Measurements from ENCODE around the gene SMARCD1.
"Not testable (repeated sequence)": the region's sequence is repeated elsewhere in the genome, so short reads cannot be mapped to it uniquely, and the experiment has no call there.

The SMARCD1 gene

GRCh38 chr12:50079771-50080170 is 5.4 kb upstream of the SMARCD1 start:
- Histone ChIP-seq H3K4me2 (no peak overlapping the region), H3K4me3 (no peak overlapping the region), H3K4me1 (peaks cover 7 to 40% (median 27%) of the 10 kb centered on the region in 10 experiments; a peak in 18 of 20 replicates), H3K9ac (no peak overlapping the region), H3K27me3 (no peaks in the 10 kb centered on the region), H3K27ac (no peak overlapping the region), H4K20me1 (no peaks in the 10 kb centered on the region), H3K9me3 (replicated peaks in 1 of 11) (no peaks in the 10 kb centered on the region), H3K36me3 (no peaks in the 10 kb centered on the region)
- no peak for TF ChIP-seq Cebpa-rat (IDR thresholded peaks at IDR 0.05)

- no peak for TF ChIP-seq Cebpa-rat (IDR thresholded peaks at IDR 0.05)
Observed at GRCh38 chr12:50081096-50081808, 3.9 kb upstream of the SMARCD1 start.

GRCh38 chr12:50082644-50083043 is 2.5 kb upstream of the SMARCD1 start:
- Histone ChIP-seq H3K36me3 (peaks cover 11 to 14% (median 13%) of the 10 kb centered on the region in 11 experiments), H4K20me1 (peaks cover 0 to 22% (median 20%) of the 10 kb centered on the region in 11 experiments; a peak in 16 of 22 replicates), H3K9me3 (replicated peaks in 1 of 11) (no peaks in the 10 kb centered on the region), H3K27me3 (no peaks in the 10 kb centered on the region), H3K4me2 (no peak overlapping the region), H3K4me3 (no peak overlapping the region), H3K4me1 (peaks cover 24 to 40% (median 35%) of the 10 kb centered on the region in 10 experiments), H3K27ac (0 out of 22 replicates have a peak overlapping the region, but pooled peaks of 1 of the 11 experiments have one; percentile 3), H3K9ac (peak overlapping the region in 2 of 11 experiments; percentile 3 to 13; a peak in 1 of 22 replicates)
- no peak for TF ChIP-seq Cebpa-rat (IDR thresholded peaks at IDR 0.05)

More at GRCh38 chr12:50081096-50081808, 3.9 kb upstream of the SMARCD1 start:
- no peaks in the 10 kb centered on the region for H3K9me3 ChIP-seq (replicated peaks in 1 of 11)
- no peak overlapping the region for H3K4me2 ChIP-seq
- H3K9ac ChIP-seq = no peak overlapping the region
- H3K4me1 ChIP-seq = peaks cover 12 to 40% (median 31%) of the 10 kb centered on the region in 10 experiments; a peak in 18 of 20 replicates
- H3K36me3 ChIP-seq = peaks cover 0 to under 1% (median 0%) of the 10 kb centered on the region in 11 experiments; a peak in 2 of 22 replicates
- H3K27me3 ChIP-seq = no peaks in the 10 kb centered on the region
- H4K20me1 ChIP-seq = peaks cover 0 to 8% (median 7%) of the 10 kb centered on the region in 11 experiments; a peak in 12 of 22 replicates
- no peak overlapping the region for H3K27ac ChIP-seq
- H3K4me3 ChIP-seq = no peak overlapping the region

GRCh38 chr12:50083301-50083700 is 1.8 kb upstream of the SMARCD1 start:
- peaks cover 0 to 28% (median 26%) of the 10 kb centered on the region in 11 experiments; a peak in 18 of 22 replicates for H4K20me1 ChIP-seq
- peaks cover 16 to 21% (median 19%) of the 10 kb centered on the region in 11 experiments for H3K36me3 ChIP-seq
- H3K27ac ChIP-seq = 0 out of 22 replicates have a peak overlapping the region, but pooled peaks of 3 of the 11 experiments have one; percentile 1 to 3 (median 3)
- H3K4me1 ChIP-seq = peaks cover 28 to 43% (median 38%) of the 10 kb centered on the region in 10 experiments
- no peaks in the 10 kb centered on the region for H3K9me3 ChIP-seq (replicated peaks in 1 of 11)
- peak overlapping the region in 7 of 11 experiments; percentile 67 to 90 (median 87); a peak in 10 of 22 replicates for H3K4me2 ChIP-seq
- no peak overlapping the region for H3K4me3 ChIP-seq
- H3K27me3 ChIP-seq = no peaks in the 10 kb centered on the region
- no peak for TF ChIP-seq Cebpa-rat (IDR thresholded peaks at IDR 0.05)
- peak overlapping the region in 1 of 11 experiments; percentile 3; a peak in 1 of 22 replicates for H3K9ac ChIP-seq

- not testable (repeated sequence) for H3K27me3 ChIP-seq; H3K9me3 ChIP-seq (replicated peaks in 1 of 11)
- peak overlapping the region; percentile 67 to 90 (median 87) for H3K4me2 ChIP-seq
- H3K4me3 ChIP-seq = peak overlapping the region; percentile 54 to 79 (median 70)
- peaks cover 35 to 52% (median 44%) of the 10 kb centered on the region in 10 experiments for H3K4me1 ChIP-seq
- peak overlapping the region; percentile 75 to 94 (median 87); a peak in 21 of 22 replicates for H3K27ac ChIP-seq
- peaks cover 0 to 39% (median 35%) of the 10 kb centered on the region in 11 experiments; a peak in 19 of 22 replicates for H4K20me1 ChIP-seq
- H3K9ac ChIP-seq = peak overlapping the region; percentile 74 to 92 (median 89)
- peaks cover 25 to 32% (median 30%) of the 10 kb centered on the region in 11 experiments for H3K36me3 ChIP-seq
Observed at GRCh38 chr12:50084409-50084774, 750 bp upstream of the SMARCD1 start.

- H3K27me3 ChIP-seq = no peaks in the 10 kb centered on the region
- no peak for TF ChIP-seq Cebpa-rat (IDR thresholded peaks at IDR 0.05)
Observed at GRCh38 chr12:50085615-50086072, 502 bp downstream of the SMARCD1 start.

GRCh38 chr12:50086148-50086547 is 1.0 kb downstream of the SMARCD1 start:
- peak overlapping the region in 10 of 11 experiments; percentile 77 to 94 (median 88); a peak in 18 of 22 replicates for H3K27ac ChIP-seq
- peak overlapping the region; percentile 74 to 92 (median 89) for H3K9ac ChIP-seq
- no peak for TF ChIP-seq Cebpa-rat (IDR thresholded peaks at IDR 0.05)
- H3K4me3 ChIP-seq = peak overlapping the region; percentile 54 to 79 (median 70)
- H3K36me3 ChIP-seq = peaks cover 43 to 49% (median 48%) of the 10 kb centered on the region in 11 experiments
- H3K27me3 ChIP-seq = no peaks in the 10 kb centered on the region
- peak overlapping the region; percentile 75 to 97 (median 88) for H3K4me2 ChIP-seq
- no peaks in the 10 kb centered on the region for H3K9me3 ChIP-seq (replicated peaks in 1 of 11)
- H3K4me1 ChIP-seq = peaks cover 35 to 52% (median 44%) of the 10 kb centered on the region in 10 experiments
- peaks cover 0 to 47% (median 37%) of the 10 kb centered on the region in 11 experiments; a peak in 19 of 22 replicates for H4K20me1 ChIP-seq

More at GRCh38 chr12:50085615-50086072, 502 bp downstream of the SMARCD1 start:
- peak overlapping the region in 10 of 11 experiments; percentile 77 to 94 (median 88); a peak in 19 of 22 replicates for H3K27ac ChIP-seq
- H4K20me1 ChIP-seq = peaks cover 0 to 47% (median 37%) of the 10 kb centered on the region in 11 experiments; a peak in 19 of 22 replicates
- H3K4me1 ChIP-seq = peaks cover 35 to 52% (median 44%) of the 10 kb centered on the region in 10 experiments
- peak overlapping the region; percentile 74 to 92 (median 89) for H3K9ac ChIP-seq
- no peaks in the 10 kb centered on the region for H3K9me3 ChIP-seq (replicated peaks in 1 of 11)
- peaks cover 37 to 44% (median 43%) of the 10 kb centered on the region in 11 experiments for H3K36me3 ChIP-seq
- H3K4me3 ChIP-seq = peak overlapping the region; percentile 54 to 79 (median 70)
- H3K4me2 ChIP-seq = peak overlapping the region; percentile 75 to 97 (median 88)

- no peaks in the 10 kb centered on the region for H3K27me3 ChIP-seq
- peaks cover 53 to 59% (median 58%) of the 10 kb centered on the region in 11 experiments for H3K36me3 ChIP-seq
- no peaks in the 10 kb centered on the region for H3K9me3 ChIP-seq (replicated peaks in 1 of 11)
- TF ChIP-seq Cebpa-rat (IDR thresholded peaks at IDR 0.05) = no peak
- peak overlapping the region in 10 of 11 experiments; percentile 16 to 93 (median 81); a peak in 16 of 22 replicates for H3K4me2 ChIP-seq
- peak overlapping the region in 9 of 11 experiments; percentile 1 to 60 (median 35); a peak in 9 of 22 replicates for H3K27ac ChIP-seq
- peaks cover 35 to 52% (median 44%) of the 10 kb centered on the region in 10 experiments for H3K4me1 ChIP-seq
- H3K9ac ChIP-seq = peak overlapping the region; percentile 13 to 57 (median 38); a peak in 14 of 22 replicates
- H3K4me3 ChIP-seq = no peak overlapping the region
- peaks cover 0 to 47% (median 37%) of the 10 kb centered on the region in 11 experiments; a peak in 19 of 22 replicates for H4K20me1 ChIP-seq
Observed at GRCh38 chr12:50087151-50087550, 2.0 kb downstream of the SMARCD1 start.
